ENCODE measurements around the gene EWSR1.
"Not testable (repeated sequence)": the region's sequence is repeated elsewhere in the genome, so short reads cannot be mapped to it uniquely, and the experiment has no call there.

Gene EWSR1

GRCh38 chr22:29339381-29340235, 71.5 kb downstream of the EWSR1 start:
- DNase-seq: no peak

GRCh38 chr22:29340566-29340965, 72.5 kb downstream of the EWSR1 start:
- DNase-seq: no peak

GRCh38 chr22:29341056-29341848, 73.2 kb downstream of the EWSR1 start:
- DNase-seq: no peak

- DNase-seq: no peak
Observed at GRCh38 chr22:29341849-29342127, 73.7 kb downstream of the EWSR1 start.

- DNase-seq: no peak
Observed at GRCh38 chr22:29342177-29342576, 74.1 kb downstream of the EWSR1 start.

GRCh38 chr22:29342577-29343312, 74.7 kb downstream of the EWSR1 start:
- DNase-seq: peak; percentile 8

GRCh38 chr22:29343313-29343805, 75.3 kb downstream of the EWSR1 start:
- peak; percentile 39 for DNase-seq

GRCh38 chr22:29344137-29344536, 76.1 kb downstream of the EWSR1 start:
- peak; percentile 53 for DNase-seq

GRCh38 chr22:29344889-29345288, 76.8 kb downstream of the EWSR1 start:
- not testable (repeated sequence) for DNase-seq

GRCh38 chr22:29345932-29346331, 77.9 kb downstream of the EWSR1 start:
- DNase-seq: peak; percentile 52

- DNase-seq: peak; percentile 79
Observed at GRCh38 chr22:29346659-29347058, 78.6 kb downstream of the EWSR1 start.

GRCh38 chr22:29348041-29348440, 80.0 kb downstream of the EWSR1 start:
- DNase-seq: no peak

GRCh38 chr22:29348956-29349355, 80.9 kb downstream of the EWSR1 start:
- DNase-seq: no peak

Data from midbrain (tissue), 1 donor.